HG03354 (cell line): ENCODE measurements around the gene PPP3CA.

Source experiments
- ATAC-seq: cut with Tn5 transposase; IDR thresholded peaks from one replicate; pipeline ENCODE4 v1.9.1; 2021; ENCODE audit warnings: mild to moderate bottlenecking; ENCODE audit not compliant: unreplicated experiment, poor library complexity, severe bottlenecking

Gene PPP3CA

GRCh38 chr4:101347267-101347556 is at the start of gene PPP3CA:
Gene PPP3CA (minus strand): TSS chr4:101347526.
- ATAC-seq = peak; percentile 31

GRCh38 chr4:101393256-101393655 is 45.9 kb upstream of the PPP3CA start:
- ATAC-seq = no peak

DNA sequence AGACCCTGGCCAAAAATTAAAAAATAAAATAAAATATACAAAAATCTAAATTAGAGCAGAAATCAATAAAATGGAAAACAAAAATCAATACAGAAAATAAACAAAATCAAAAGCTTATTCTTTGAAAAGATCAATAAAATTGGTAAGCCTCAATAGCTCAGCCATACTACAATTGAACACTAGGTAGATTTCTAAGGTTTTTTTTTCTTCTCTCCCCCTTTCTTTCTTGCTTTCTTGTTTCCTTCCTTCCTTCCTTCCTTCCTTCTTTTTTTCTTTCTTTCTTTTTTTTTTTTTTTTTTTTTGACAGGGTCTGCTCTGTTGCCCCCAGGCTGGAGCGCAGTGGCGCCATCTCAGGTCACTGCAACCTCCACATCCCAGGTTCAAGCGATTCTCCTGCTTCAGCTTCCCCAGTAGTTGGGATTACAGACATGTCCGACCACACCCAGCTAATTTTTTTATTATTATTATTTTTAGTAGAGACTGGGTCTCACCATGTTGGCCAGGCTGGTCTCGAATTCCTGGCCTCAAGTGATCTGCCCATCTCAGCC is 23.4 kb upstream of the PPP3CA start:
- ATAC-seq = no peak

DNA sequence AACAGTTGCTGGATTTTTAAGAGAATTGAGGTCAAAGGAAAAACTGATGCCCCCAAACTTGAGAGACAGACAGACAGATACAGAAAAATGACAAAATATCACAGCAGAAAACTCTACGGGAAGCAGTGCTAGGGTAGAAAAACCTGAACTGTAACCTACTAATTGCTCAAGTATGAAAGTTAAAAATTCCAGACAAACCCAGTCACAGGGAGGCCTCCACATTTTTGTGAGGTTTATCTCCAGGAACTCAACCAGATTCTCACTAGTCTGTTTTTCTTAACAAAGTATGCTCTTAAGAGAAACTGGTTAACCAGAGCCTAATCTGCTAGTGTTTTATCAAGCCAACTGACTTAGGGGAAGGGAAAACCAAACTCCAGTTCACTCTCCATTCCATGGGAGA is 19.9 kb upstream of the PPP3CA start:
- ATAC-seq = no peak

GRCh38 chr4:101366331-101366730 is 19.0 kb upstream of the PPP3CA start:
- ATAC-seq = no peak

- ATAC-seq = no peak
Measured at GRCh38 chr4:101357751-101358150, 10.4 kb upstream of the PPP3CA start.

GRCh38 chr4:101356928-101357327 is 9.6 kb upstream of the PPP3CA start:
- no peak for ATAC-seq

- no peak for ATAC-seq
Measured at GRCh38 chr4:101355767-101356702, 8.7 kb upstream of the PPP3CA start.

GRCh38 chr4:101355246-101355645 is 7.9 kb upstream of the PPP3CA start:
- peak; percentile 99 for ATAC-seq

- ATAC-seq = no peak
Measured at GRCh38 chr4:101349801-101350064, 2.4 kb upstream of the PPP3CA start.

DNA sequence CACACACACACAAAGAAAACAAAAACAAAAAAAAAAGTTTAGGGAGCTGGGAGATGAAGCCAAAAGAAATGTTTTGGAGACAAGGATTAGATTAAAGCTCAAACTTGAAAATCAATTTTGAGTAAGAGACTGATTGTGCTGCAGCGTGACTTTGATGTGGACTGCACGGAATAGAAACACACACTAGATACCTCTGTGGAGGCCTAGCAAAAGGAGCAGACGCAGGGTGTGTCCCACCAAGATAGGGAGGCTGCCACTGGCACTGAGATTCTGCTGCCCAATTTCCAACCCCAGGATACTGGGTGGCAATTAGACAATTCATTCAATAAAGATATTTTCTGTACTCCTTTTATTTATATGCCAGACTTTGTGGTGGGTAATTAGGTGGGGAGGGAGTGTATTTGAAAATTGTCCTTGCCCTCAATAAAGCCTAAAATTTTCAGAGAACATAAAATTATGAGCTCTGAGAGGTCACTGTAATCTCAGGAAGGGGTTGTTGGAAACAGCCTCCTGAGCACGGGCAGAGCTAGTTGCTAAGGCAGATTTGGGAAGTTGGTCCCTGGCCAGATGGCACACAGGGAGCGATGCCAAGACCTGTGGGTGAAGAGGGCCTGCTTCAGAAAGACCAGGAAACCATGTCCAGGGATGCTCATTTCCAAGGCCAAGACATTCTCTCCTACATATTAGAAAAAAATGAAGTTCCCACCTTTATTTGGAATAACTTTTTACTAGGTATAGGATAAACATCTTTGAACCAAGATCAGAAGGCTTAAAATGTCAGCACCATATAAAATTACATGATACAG is 1.9 kb upstream of the PPP3CA start:
- no peak for ATAC-seq

DNA sequence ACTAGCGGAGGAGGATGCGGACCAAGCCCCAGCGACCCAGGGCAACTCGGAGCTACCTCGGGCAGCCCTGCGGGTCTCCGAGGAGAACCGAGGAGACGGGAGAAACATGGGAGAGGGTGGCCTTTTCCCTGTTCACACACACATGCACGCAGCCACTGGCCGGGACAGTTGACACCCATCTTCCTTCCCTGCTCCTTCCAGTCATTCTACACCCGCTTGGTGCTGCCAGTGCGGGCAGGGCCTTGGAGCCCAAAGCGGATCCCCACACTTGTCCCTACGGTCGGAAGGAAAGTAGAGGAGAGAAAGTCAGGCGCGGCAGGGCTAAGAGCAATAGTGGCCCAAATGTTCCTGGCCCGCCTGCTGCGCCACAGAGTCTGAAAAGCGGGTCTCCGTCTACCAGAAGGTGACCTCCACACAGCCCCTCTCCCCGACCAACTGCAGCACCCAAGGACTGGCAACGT is 1.1 kb upstream of the PPP3CA start:
- no peak for ATAC-seq

GRCh38 chr4:101347557-101348366 is 436 bp upstream of the PPP3CA start:
- peak; percentile 76 for ATAC-seq

- peak; percentile 31 for ATAC-seq
Measured at GRCh38 chr4:101346351-101347266, 717 bp downstream of the PPP3CA start.

DNA sequence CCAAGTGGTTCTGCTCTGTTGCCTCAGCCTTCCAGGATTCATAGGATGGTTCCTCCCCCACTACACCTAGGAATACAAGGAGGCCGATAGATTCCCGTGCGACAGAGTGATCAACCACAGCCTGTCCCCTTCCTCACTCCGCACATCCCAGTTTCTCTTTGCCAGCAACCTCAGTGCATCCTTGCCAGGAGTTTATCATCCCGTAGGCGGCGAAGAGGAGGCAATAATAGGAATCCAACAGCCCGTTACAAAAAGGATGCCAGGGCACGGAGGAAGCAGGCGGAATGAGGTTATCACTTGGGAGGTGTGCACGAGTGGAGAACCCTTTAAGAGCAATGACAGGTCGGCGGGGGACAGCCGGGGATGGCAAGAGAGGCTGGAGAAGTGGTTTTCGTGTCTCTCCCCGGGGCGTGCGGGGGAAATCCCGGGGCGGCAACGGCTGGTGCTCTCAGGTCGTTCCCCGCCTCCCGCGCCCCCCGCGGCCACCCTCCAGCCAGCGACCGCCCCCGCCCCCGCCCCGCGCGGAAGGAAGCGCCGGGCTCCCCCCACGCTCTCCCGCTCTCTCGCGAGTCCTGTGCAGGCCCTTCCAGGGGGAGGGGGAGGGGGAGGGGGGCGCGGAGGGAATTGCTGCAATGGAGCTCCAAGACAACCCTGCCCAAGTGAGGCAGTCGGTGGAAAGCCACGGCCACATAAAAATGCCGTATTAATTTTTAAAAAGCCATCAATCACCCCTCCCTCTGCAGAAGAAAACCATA is 1.6 kb downstream of the PPP3CA start:
- ATAC-seq = peak; percentile 10

DNA sequence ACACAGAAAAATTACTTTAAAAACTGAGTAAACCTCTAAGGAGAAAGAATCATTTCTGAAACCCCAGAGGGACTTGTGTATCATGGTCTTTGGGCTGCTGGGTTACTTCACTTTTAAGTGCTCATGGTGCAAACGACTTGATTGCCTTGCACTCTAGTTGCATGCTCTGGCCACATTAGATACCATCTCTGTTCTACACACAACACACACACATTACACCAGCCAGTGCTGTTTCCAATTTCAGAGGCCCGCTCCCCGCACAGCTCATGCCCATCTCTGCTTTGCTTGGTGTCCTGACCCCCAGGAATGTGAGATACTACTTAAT is 2.1 kb downstream of the PPP3CA start:
- ATAC-seq = no peak

- ATAC-seq = no peak
Measured at GRCh38 chr4:101339332-101339731, 8.0 kb downstream of the PPP3CA start.

DNA sequence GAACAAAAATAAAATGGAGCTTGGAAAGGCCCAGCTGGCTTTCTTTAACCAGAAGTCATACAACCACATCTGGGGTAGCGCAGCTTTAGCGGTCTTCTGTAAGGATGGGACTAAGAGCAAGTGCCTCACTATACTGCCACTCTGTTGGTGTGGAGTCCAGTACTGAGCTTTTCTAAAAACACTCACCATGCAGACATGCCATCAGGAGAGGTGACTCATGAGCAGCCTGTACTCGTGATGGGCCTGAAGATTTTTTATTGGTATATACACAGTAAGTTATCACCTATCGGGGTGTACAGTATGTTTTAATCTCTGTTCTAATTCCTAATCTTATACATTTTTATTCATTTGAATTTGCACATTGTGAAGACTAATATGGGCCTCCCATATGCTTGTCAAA is 9.6 kb downstream of the PPP3CA start:
- no peak for ATAC-seq
